Tibial nerve (tissue), 4 donors: Measurements from ENCODE around the gene ERBIN. TPM values are rescaled to one million over a fixed set of nuclear protein-coding genes. Genes with fewer than 3 reads are reported as not detected.

Experiments used
- DNase-seq, 2 donors: peaks; one replicate each; pipeline ENCODE4 v3.0.0-alpha.2; 2019; ENCODE audit warnings: low spot score in 2 of 2
- H3K27ac ChIP-seq, 4 donors: fragments of 200-600 bp; sonication (generic) in 3 of 4; one replicate each; pipeline ENCODE4 v1.5.1; 2017 to 2019; ENCODE audit warnings: mild to moderate bottlenecking in 1 of 4
- H3K27me3 ChIP-seq, 2 donors: fragments of 200-600 bp; sonication (generic) in 1 of 2; one replicate each; pipeline versions ENCODE4 v1.5.1 to v1.6.0; 2017 to 2019
- H3K36me3 ChIP-seq, 3 donors: fragments of 200-600 bp; sonication (generic); one replicate each; pipeline ENCODE4 v1.5.1; 2018 to 2019
- H3K4me1 ChIP-seq, 4 donors: fragments of 200-600 bp; sonication (generic) in 3 of 4; one replicate each; pipeline ENCODE4 v1.5.1; 2017 to 2019
- H3K4me3 ChIP-seq, 4 donors: fragments of 200-600 bp; sonication (generic) in 3 of 4; one replicate each; pipeline ENCODE4 v1.5.1; 2017 to 2019; ENCODE audit warnings: mild to moderate bottlenecking in 1 of 4, moderate library complexity in 1 of 4
- H3K9me3 ChIP-seq, 4 donors: fragments of 200-600 bp; sonication (generic) in 3 of 4; one replicate each; pipeline ENCODE4 v1.5.1; 2017 to 2019
- EP300 ChIP-seq, 2 donors: sonication (generic); formaldehyde crosslinking; IDR thresholded peaks; one replicate each; pipeline ENCODE4 v1.6.1; 2017; ENCODE audit warnings: antibody characterized with exemption in 2 of 2, mild to moderate bottlenecking in 1 of 2
- POLR2A ChIP-seq, 2 donors: fragments of 450-650 bp; IDR thresholded peaks; one replicate each; pipeline ENCODE4 v1.6.1; 2017; ENCODE audit warnings: antibody characterized with exemption in 2 of 2, mild to moderate bottlenecking in 2 of 2, moderate library complexity in 2 of 2
- WGBS, 2 donors: methylation state at CpG; one replicate each; pipeline ENCODE4 v1.1.5; 2018; 5-methylcytosine and 5-hydroxymethylcytosine counted together
- total RNA-seq, 4 donors: library from RNA; depleted of rRNA; stranded (reverse); fragments of >200 nt; gene quantifications; one replicate each; pipeline ENCODE4 v1.1.0, GENCODE V29; 2016
- TF ChIP-seq, protein P1 (sequence below), 5 experiments: fragments of 200-600 bp in 3 of 5; fragments of 450-650 bp in 2 of 5; sonication (generic) in 3 of 5; IDR thresholded peaks; one replicate each; pipeline ENCODE4 v1.5.1; 2016 to 2019; ENCODE audit warnings: antibody characterized with exemption in 5 of 5, mild to moderate bottlenecking in 3 of 5, moderate library complexity in 2 of 5

ERBIN gene
- total RNA-seq, 4 donors from 2014 or later, result 59.6 to 81.1 (median 66.5) TPM

DNA sequence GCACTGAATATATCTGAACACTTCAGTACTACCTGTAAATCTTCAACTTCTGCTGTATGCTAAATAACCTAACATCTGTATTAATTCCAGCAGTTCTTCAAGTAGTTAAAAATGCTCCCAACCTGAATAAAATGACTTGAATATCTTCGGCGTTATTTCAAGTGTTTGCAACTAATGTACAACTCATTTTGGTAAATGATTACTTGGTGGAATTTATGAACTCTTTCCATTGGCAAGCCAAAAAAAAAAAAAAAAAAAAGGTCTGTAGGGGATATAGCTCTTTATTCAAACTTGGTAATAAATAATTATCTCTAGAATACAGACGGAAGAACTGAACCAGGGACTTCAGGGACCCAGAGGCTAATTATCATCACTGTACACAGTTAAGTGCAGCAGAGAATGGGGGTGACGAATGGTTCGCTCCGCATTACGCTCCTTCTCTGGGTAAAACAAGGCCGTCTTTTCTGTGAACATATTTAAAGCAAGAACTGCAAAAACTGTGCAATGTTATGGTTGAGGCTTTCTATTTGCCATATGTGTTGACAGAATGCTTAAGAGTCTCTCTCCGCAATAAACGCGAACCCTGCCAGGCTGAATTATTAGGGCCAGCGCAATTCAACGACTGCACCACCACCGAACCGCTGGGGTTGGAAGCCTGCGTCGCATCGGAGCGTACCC, 1.9 kb upstream of the ERBIN start:
- H3K27me3 ChIP-seq, result no peaks in the 10 kb centered on the region
- H3K9me3 ChIP-seq, result no peaks in the 10 kb centered on the region
- H3K4me1 ChIP-seq, result peaks cover 0 to 21% (median 12%) of the 10 kb centered on the region in 4 donors
- no peaks in the 10 kb centered on the region for H3K36me3 ChIP-seq
- 2 to 5% methylated on average over 19 of the region's 19 CpGs for WGBS, 2 donors
- no peak for DNase-seq
- TF ChIP-seq, protein P1, sequence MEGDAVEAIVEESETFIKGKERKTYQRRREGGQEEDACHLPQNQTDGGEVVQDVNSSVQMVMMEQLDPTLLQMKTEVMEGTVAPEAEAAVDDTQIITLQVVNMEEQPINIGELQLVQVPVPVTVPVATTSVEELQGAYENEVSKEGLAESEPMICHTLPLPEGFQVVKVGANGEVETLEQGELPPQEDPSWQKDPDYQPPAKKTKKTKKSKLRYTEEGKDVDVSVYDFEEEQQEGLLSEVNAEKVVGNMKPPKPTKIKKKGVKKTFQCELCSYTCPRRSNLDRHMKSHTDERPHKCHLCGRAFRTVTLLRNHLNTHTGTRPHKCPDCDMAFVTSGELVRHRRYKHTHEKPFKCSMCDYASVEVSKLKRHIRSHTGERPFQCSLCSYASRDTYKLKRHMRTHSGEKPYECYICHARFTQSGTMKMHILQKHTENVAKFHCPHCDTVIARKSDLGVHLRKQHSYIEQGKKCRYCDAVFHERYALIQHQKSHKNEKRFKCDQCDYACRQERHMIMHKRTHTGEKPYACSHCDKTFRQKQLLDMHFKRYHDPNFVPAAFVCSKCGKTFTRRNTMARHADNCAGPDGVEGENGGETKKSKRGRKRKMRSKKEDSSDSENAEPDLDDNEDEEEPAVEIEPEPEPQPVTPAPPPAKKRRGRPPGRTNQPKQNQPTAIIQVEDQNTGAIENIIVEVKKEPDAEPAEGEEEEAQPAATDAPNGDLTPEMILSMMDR (IDR thresholded peaks at IDR 0.05), result no peak
- H3K4me3 ChIP-seq, result peak overlapping the region; percentile 69 to 99 (median 72)
- H3K27ac ChIP-seq, result peak overlapping the region; percentile 97 to 100 (median 98)

DNA sequence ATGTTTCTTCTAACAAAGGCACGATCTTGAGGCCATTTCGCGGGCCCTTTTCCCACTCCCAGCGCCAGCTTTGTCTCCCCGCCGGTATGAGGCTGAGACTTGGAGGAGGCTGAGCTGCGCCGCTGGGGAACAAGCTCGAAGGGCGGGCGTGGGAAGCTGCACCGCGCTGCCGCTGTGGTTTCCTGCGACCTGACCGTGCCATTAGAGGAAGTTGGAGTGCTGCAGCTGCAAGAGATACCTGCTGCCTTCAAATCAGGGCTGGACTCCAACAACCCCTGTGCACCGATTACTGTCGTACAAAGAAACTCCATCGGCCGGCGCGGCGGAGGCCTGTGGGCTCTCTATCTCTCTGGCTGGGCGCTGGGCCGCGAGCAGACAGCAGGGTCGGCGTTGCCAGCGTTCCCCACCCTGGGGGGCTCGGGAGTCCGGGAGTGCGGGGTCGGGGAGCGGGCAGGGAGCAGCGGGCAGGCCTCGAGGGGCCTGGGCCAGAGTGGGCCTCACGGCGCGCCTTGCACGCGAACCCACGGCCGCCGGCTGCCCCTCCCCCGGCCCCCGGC, 1.3 kb upstream of the ERBIN start:
- Histone ChIP-seq H3K4me3 (peak overlapping the region; percentile 69 to 99 (median 72)), H3K4me1 (peaks cover 0 to 27% (median 15%) of the 10 kb centered on the region in 4 donors), H3K36me3 (no peaks in the 10 kb centered on the region), H3K9me3 (no peaks in the 10 kb centered on the region), H3K27ac (peak overlapping the region; percentile 97 to 100 (median 98)), H3K27me3 (no peaks in the 10 kb centered on the region)
- peak; percentile 31 to 55 for DNase-seq
- 0 to 1% methylated on average over 12 to 23 of the region's 46 CpGs for WGBS, 2 donors
- peak in 1 of 2 donors; percentile 69 for TF ChIP-seq EP300 (IDR thresholded peaks at IDR 0.05)
- TF ChIP-seq POLR2A (IDR thresholded peaks at IDR 0.05), result no peak
- TF ChIP-seq, protein P1 (IDR thresholded peaks at IDR 0.05), result peak in 1 of 5 experiments; percentile 8

DNA sequence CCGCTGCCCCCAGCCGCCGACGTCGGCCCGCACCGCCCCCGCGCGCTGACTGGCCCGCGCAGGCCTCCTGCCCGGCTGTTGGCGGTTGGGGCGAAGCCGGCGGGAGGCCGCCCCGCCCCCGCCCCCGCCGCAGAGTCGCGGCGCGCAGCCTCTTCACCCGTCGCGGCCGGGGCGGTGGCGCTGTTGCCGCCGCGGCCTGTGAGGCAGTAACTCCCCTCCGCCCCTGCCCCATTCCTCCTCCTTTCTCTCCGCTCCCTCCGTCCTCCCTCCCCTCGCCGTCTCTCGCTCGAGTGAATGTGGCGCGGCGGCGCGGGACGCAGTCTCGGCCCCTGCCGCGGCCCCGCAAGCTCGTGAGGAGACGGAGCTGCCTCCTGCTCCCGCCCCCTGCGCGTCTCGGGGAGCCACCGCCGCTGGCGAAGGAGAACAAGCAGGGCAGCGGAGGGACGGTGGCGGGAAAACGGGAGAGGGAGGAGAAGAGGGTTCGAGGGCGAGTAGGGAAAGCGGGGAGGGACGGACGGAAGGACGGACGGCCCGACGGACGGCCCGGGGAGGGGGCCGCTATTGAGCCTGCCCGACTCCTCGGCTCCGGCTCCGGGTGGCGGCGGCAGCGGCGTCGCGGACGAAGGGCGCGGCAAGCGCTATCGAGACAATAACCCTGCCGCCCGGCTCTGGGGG, 637 bp upstream of the ERBIN start:
- peaks cover 0 to 32% (median 17%) of the 10 kb centered on the region in 4 donors for H3K4me1 ChIP-seq
- no peaks in the 10 kb centered on the region for H3K36me3 ChIP-seq
- DNase-seq, result peak; percentile 59
- no peaks in the 10 kb centered on the region for H3K9me3 ChIP-seq
- peak overlapping the region; percentile 72 to 99 (median 94) for H3K4me3 ChIP-seq
- 0 to 1% methylated on average over 57 to 70 of the region's 94 CpGs for WGBS, 2 donors
- no peaks in the 10 kb centered on the region for H3K27me3 ChIP-seq
- peak overlapping the region; percentile 98 to 100 (median 100) for H3K27ac ChIP-seq
- TF ChIP-seq POLR2A (IDR thresholded peaks at IDR 0.05) (peak; percentile 88 to 93), EP300 (IDR thresholded peaks at IDR 0.05) (peak in 1 of 2 donors; percentile 96)
- TF ChIP-seq, protein P1 (IDR thresholded peaks at IDR 0.05), result peak; percentile 36 to 68 (median 48)

DNA sequence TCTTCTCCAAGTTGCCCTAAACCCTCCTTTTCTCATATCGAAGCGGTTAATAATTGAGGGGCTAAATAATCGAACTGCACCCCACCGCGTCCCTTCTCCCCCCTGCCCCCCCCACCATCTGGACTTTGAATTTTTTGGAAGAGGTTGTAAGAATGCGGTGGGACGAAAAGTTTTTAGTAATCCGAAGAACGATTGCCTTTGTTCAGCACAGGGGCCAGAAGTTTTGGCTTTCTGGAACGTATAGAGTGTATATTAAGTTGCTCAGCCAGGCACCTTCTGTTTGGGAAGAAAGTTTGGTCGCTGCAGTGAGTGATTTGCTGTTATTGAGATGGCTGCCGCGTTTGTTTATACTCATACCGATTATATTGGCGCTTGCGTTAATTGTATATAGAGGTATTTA, 518 bp downstream of the ERBIN start:
- WGBS, 2 donors, result 0 to 1% methylated on average over 16 of the region's 16 CpGs
- TF ChIP-seq EP300 (IDR thresholded peaks at IDR 0.05) (no peak), POLR2A (IDR thresholded peaks at IDR 0.05) (no peak)
- TF ChIP-seq, protein P1 (IDR thresholded peaks at IDR 0.05), result no peak
- Histone ChIP-seq H3K27ac (peak overlapping the region; percentile 98 to 100 (median 100)), H3K4me3 (peak overlapping the region; percentile 72 to 99 (median 94)), H3K36me3 (no peaks in the 10 kb centered on the region), H3K4me1 (peaks cover 0 to 39% (median 17%) of the 10 kb centered on the region in 4 donors), H3K9me3 (no peaks in the 10 kb centered on the region), H3K27me3 (no peaks in the 10 kb centered on the region)
- DNase-seq, result peak in 1 of 2 donors; percentile 36
